A549 (cell line): ENCODE data around the gene PHC2. TPM values are rescaled to one million over a fixed set of nuclear protein-coding genes. Genes with fewer than 3 reads are reported as not detected.

Experiments used
- ATAC-seq, 2 experiments: fragments of 200-7000 bp in 1 of 2; fragments of >200 bp in 1 of 2; cut with Nextera tagmentation in 1 of 2; cut with Tn5 transposase in 1 of 2; 3 replicates each; pipeline versions ENCODE4 v1.8.0 to v1.9.1; 2018 to 2020; ENCODE audit warnings: mild to moderate bottlenecking in 1 of 2, moderate library complexity in 1 of 2
- CTCF ChIA-PET: fragments of 300-600 bp; sonication (Branson Sonifier 250); formaldehyde crosslinking; extraction: SDS; loops from one replicate; lab custom pipeline; 2021; ENCODE audit warnings: antibody characterized with exemption, inconsistent platforms; lab: Yijun Ruan, JAX
- POLR2A ChIA-PET: fragments of 350-600 bp; formaldehyde crosslinking; extraction: SDS; loops from one replicate; lab custom pipeline; 2021; ENCODE audit warnings: antibody characterized with exemption, inconsistent platforms; lab: Yijun Ruan, JAX
- DNase-seq, 2 experiments: peaks; one replicate each; pipeline versions ENCODE4 v3.0.0 to v3.0.0-alpha.2; 2011 to 2016; ENCODE audit warnings: low read depth in 1 of 2, low spot score in 1 of 2
- FAIRE-seq: peaks from 2 replicates; lab custom pipeline; 2011; peaks lifted over from hg19 to GRCh38; lab: Jason Lieb, UNC
- H3K27ac ChIP-seq, 2 experiments: fragments of >200 bp; sonication (Bioruptor Twin); formaldehyde crosslinking; 3 replicates each; pipeline ENCODE4 v1.5.1; 2016 to 2017
- H3K4me1 ChIP-seq: fragments of >200 bp; sonication (Bioruptor Twin); formaldehyde crosslinking; 3 replicates; pipeline ENCODE4 v1.6.1; 2016
- H3K4me2 ChIP-seq: fragments of >200 bp; sonication (Bioruptor Twin); formaldehyde crosslinking; 3 replicates; pipeline ENCODE4 v1.6.1; 2016
- H3K4me3 ChIP-seq: fragments of >200 bp; sonication (Bioruptor Twin); formaldehyde crosslinking; 3 replicates; pipeline ENCODE4 v1.5.1; 2016
- H3K9me3 ChIP-seq: fragments of >200 bp; sonication (Bioruptor Twin); formaldehyde crosslinking; 3 replicates; pipeline ENCODE4 v1.6.1; 2016
- CHD4 ChIP-seq: fragments of 200-600 bp; sonication (generic); IDR thresholded peaks from 2 replicates; pipeline ENCODE4 v1.6.1; 2016; ENCODE audit warnings: antibody characterized with exemption, mild to moderate bottlenecking, borderline replicate concordance
- EHF ChIP-seq: fragments of 250-450 bp; sonication (Bioruptor Pico); IDR thresholded peaks from 2 replicates; pipeline ENCODE4 v1.5.0; 2020; ENCODE audit warnings: mild to moderate bottlenecking
- EHMT2 ChIP-seq: fragments of 200-600 bp; sonication (generic); IDR thresholded peaks from 2 replicates; pipeline ENCODE4 v1.6.1; 2016; ENCODE audit warnings: antibody characterized with exemption, low read depth, mild to moderate bottlenecking, moderate library complexity
- FOXS1 ChIP-seq: fragments of 250-450 bp; sonication (Bioruptor Pico); IDR thresholded peaks from 2 replicates; pipeline ENCODE4 v1.5.0; 2020; ENCODE audit warnings: mild to moderate bottlenecking, moderate library complexity
- HES2 ChIP-seq: fragments of >200 bp; sonication (Bioruptor Twin); formaldehyde crosslinking; IDR thresholded peaks from 2 replicates; pipeline ENCODE4 v1.6.1; 2016
- HEYL ChIP-seq: fragments of 250-450 bp; sonication (Bioruptor Pico); IDR thresholded peaks from 2 replicates; pipeline ENCODE4 v1.8.0; 2021; ENCODE audit warnings: mild to moderate bottlenecking, moderate library complexity
- HOXA7 ChIP-seq: fragments of 250-450 bp; sonication (Bioruptor Pico); IDR thresholded peaks from 2 replicates; pipeline ENCODE4 v1.5.0; 2020; ENCODE audit warnings: mild to moderate bottlenecking, moderate library complexity
- JUN ChIP-seq, 2 experiments: fragments of >200 bp; sonication (Bioruptor Twin); formaldehyde crosslinking; IDR thresholded peaks; 2 replicates in 1 of 2; 3 replicates in 1 of 2; pipeline ENCODE4 v1.6.1; 2016 to 2017
- MAX ChIP-seq: IDR thresholded peaks from 2 replicates; pipeline ENCODE4 v1.6.1; 2012
- MAZ ChIP-seq: fragments of 150-350 bp; IDR thresholded peaks from 2 replicates; pipeline ENCODE4 v1.6.1; 2014; ENCODE audit warnings: antibody characterized with exemption, low read depth, low read length, borderline replicate concordance
- NFE2L2 ChIP-seq: fragments of 150-350 bp; conservative IDR thresholded peaks from 2 replicates; pipeline ENCODE4 v1.6.1; 2014; ENCODE audit warnings: low read length
- RAD21 ChIP-seq, 2 experiments: fragments of >200 bp in 1 of 2; sonication (Bioruptor Twin) in 1 of 2; formaldehyde crosslinking in 1 of 2; IDR thresholded peaks in 1 of 2; conservative IDR thresholded peaks in 1 of 2; 2 replicates in 1 of 2; 3 replicates in 1 of 2; pipeline ENCODE4 v1.6.1; 2012 to 2018; ENCODE audit warnings: inconsistent platforms in 1 of 2
- REST ChIP-seq: fragments of 200-600 bp; sonication (generic); IDR thresholded peaks from 2 replicates; pipeline ENCODE4 v1.6.1; 2016; ENCODE audit warnings: antibody characterized with exemption, mild to moderate bottlenecking, moderate library complexity
- RFX5 ChIP-seq: fragments of 450-650 bp; IDR thresholded peaks from 2 replicates; pipeline ENCODE4 v1.7.1; 2014; ENCODE audit warnings: antibody characterized with exemption, mild to moderate bottlenecking, moderate library complexity
- SREBF2 ChIP-seq: fragments of 450-650 bp; IDR thresholded peaks from 2 replicates; pipeline ENCODE4 v1.6.1; 2014; ENCODE audit warnings: mild to moderate bottlenecking, moderate library complexity
- TFCP2L1 ChIP-seq: fragments of 250-450 bp; sonication (Bioruptor Pico); IDR thresholded peaks from 2 replicates; pipeline ENCODE4 v1.5.0; 2021; ENCODE audit warnings: mild to moderate bottlenecking
- TP53 ChIP-seq: fragments of 250-450 bp; sonication (Bioruptor Pico); IDR thresholded peaks from 2 replicates; pipeline ENCODE4 v1.5.0; 2021; ENCODE audit warnings: mild to moderate bottlenecking, moderate library complexity
- ZC3H11A ChIP-seq: fragments of 450-650 bp; IDR thresholded peaks from 2 replicates; pipeline ENCODE4 v1.6.1; 2014; ENCODE audit warnings: antibody characterized with exemption, mild to moderate bottlenecking
- WGBS: methylation state at CpG from one replicate; pipeline ENCODE4 v1.1.6; 2017; ENCODE audit errors: missing lambda C conversion rate; 5-methylcytosine and 5-hydroxymethylcytosine counted together
- polyA plus RNA-seq, 4 experiments: library from polyadenylated mRNA; depleted of rRNA in 3 of 4; stranded (reverse); fragments of >200 nt; fragmentation: RNase III in 1 of 4; extraction: RNeasy Plus Mini Kit Qiagen cat#74134 plus additional on column Dnase treatment in 1 of 4; gene quantifications; 2 replicates in 3 of 4; 3 replicates in 1 of 4; pipeline ENCODE4 v1.2.3, GENCODE V29; 2011 to 2017
- TF ChIP-seq, protein P1 (sequence below): fragments of 250-450 bp; sonication (Bioruptor Pico); IDR thresholded peaks from 2 replicates; pipeline ENCODE4 v1.5.0; 2020; ENCODE audit warnings: low read depth, mild to moderate bottlenecking, moderate library complexity

Gene PHC2
- polyA plus RNA-seq, 2 of the 4 experiments (the other 2 are of a cell fraction): 29.9 to 33.2 TPM

GRCh38 chr1:33425900-33426299 lies 5.0 kb downstream of the PHC2 start:
- Histone ChIP-seq H3K4me1 (peaks cover 3% of the 10 kb centered on the region; the same call in 2 of the 3 replicates), H3K27ac (no peak overlapping the region), H3K9me3 (no peaks in the 10 kb centered on the region), H3K4me3 (no peak overlapping the region), H3K4me2 (no peak overlapping the region)
- no peak for TF ChIP-seq HES2
- no peak for TF ChIP-seq NFE2L2
- no peak for TF ChIP-seq MAX
- TF ChIP-seq REST: no peak
- no peak for TF ChIP-seq SREBF2
- TF ChIP-seq FOXS1 (CRISPR knock-in tag): no peak
- no peak for TF ChIP-seq HOXA7 (CRISPR knock-in tag)
- no peak for TF ChIP-seq EHF (CRISPR knock-in tag)
- TF ChIP-seq CHD4: no peak
- TF ChIP-seq ZC3H11A: no peak
- no peak for TF ChIP-seq TFCP2L1
- no peak for TF ChIP-seq RAD21 (conservative IDR thresholded peaks at IDR 0.05 in 1 of 2, IDR thresholded peaks at IDR 0.05 in 1 of 2)
- ATAC-seq: no peak
- ChIA-PET POLR2A (no interaction called here), CTCF (no interaction called here)
- no peak for DNase-seq
- FAIRE-seq: no peak
- 60% methylated on average over 2 of the region's 2 CpGs for WGBS

GRCh38 chr1:33424610-33425009 lies 6.3 kb downstream of the PHC2 start:
- no peak overlapping the region for H3K4me3 ChIP-seq
- POLR2A ChIA-PET: no interaction called here
- ATAC-seq (no peak), DNase-seq (no peak), FAIRE-seq (no peak)
- no peak overlapping the region for H3K4me2 ChIP-seq
- TF ChIP-seq MAZ (no peak), HOXA7 (CRISPR knock-in tag) (no peak)
- TF ChIP-seq, protein P1, sequence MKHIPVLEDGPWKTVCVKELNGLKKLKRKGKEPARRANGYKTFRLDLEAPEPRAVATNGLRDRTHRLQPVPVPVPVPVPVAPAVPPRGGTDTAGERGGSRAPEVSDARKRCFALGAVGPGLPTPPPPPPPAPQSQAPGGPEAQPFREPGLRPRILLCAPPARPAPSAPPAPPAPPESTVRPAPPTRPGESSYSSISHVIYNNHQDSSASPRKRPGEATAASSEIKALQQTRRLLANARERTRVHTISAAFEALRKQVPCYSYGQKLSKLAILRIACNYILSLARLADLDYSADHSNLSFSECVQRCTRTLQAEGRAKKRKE (CRISPR knock-in tag): no peak
- peaks cover under 1% of the 10 kb centered on the region; the same call in 2 of the 3 replicates for H3K4me1 ChIP-seq
- CTCF ChIA-PET: no interaction called here
- WGBS: 57% methylated on average over 2 of the region's 2 CpGs
- no peaks in the 10 kb centered on the region for H3K9me3 ChIP-seq
- H3K27ac ChIP-seq: no peak overlapping the region

- no peak for DNase-seq
These were observed 6.7 kb downstream of the PHC2 start for GRCh38 chr1:33424205-33424604.

More at GRCh38 chr1:33424205-33424604, 6.7 kb downstream of the PHC2 start:
- Histone ChIP-seq H3K27ac (no peak overlapping the region), H3K9me3 (no peaks in the 10 kb centered on the region), H3K4me1 (no peaks in the 10 kb centered on the region), H3K4me2 (no peak overlapping the region), H3K4me3 (no peak overlapping the region)
- CTCF ChIA-PET: no interaction called here
- ATAC-seq (no peak), FAIRE-seq (no peak)
- 80% methylated on average over 4 of the region's 4 CpGs for WGBS
- TF ChIP-seq RFX5: no peak
- no peak for TF ChIP-seq MAZ
- no peak for TF ChIP-seq TP53 (CRISPR knock-in tag)
- no peak for TF ChIP-seq HEYL
- no peak for TF ChIP-seq JUN (IDR thresholded peaks at IDR 0.05)
- no peak for TF ChIP-seq EHMT2
- TF ChIP-seq, all 56 proteins: peak for 0
- POLR2A ChIA-PET: no interaction called here
